Gastroesophageal sphincter (tissue), 4 donors: ENCODE data around the gene LDLRAD4. TPM values are rescaled to one million over a fixed set of nuclear protein-coding genes. Genes with fewer than 3 reads are reported as not detected.

Source experiments
- ATAC-seq: fragments of 150-250 bp; one replicate; pipeline ENCODE4 v1.9.1; 2016; ENCODE audit warnings: mild to moderate bottlenecking, moderate library complexity
- H3K27ac ChIP-seq, 4 donors: fragments of 200-600 bp; sonication (generic) in 3 of 4; 1 replicate in 3 of 4; 2 replicates in 1 of 4; pipeline ENCODE4 v1.5.1; 2016 to 2019
- H3K27me3 ChIP-seq: fragments of 200-600 bp; sonication (generic); one replicate; pipeline ENCODE4 v1.5.1; 2019
- H3K36me3 ChIP-seq, 2 donors: fragments of 200-600 bp; sonication (generic); one replicate each; pipeline ENCODE4 v1.5.1; 2019; ENCODE audit warnings: control low read depth in 1 of 2
- H3K4me1 ChIP-seq, 3 donors: fragments of 200-600 bp; sonication (generic); 1 replicate in 2 of 3; 2 replicates in 1 of 3; pipeline ENCODE4 v1.5.1; 2016 to 2019; ENCODE audit warnings: control low read depth in 2 of 3
- H3K4me3 ChIP-seq, 2 donors: fragments of 200-600 bp; sonication (generic); one replicate each; pipeline ENCODE4 v1.5.1; 2019; ENCODE audit warnings: mild to moderate bottlenecking in 1 of 2, moderate library complexity in 1 of 2
- H3K9me3 ChIP-seq, 3 donors: fragments of 200-600 bp; sonication (generic); one replicate each; pipeline ENCODE4 v1.5.1; 2017 to 2019; ENCODE audit warnings: control low read depth in 2 of 3
- CTCF ChIP-seq, 4 experiments: fragments of 200-600 bp in 2 of 4; fragments of 450-650 bp in 2 of 4; sonication (generic) in 1 of 4; IDR thresholded peaks; one replicate each; pipeline ENCODE4 v1.5.1; 2017 to 2019; ENCODE audit warnings: antibody characterized with exemption in 4 of 4, mild to moderate bottlenecking in 2 of 4, moderate library complexity in 2 of 4
- EP300 ChIP-seq: sonication (generic); formaldehyde crosslinking; IDR thresholded peaks from one replicate; pipeline ENCODE4 v1.6.1; 2017; ENCODE audit warnings: antibody characterized with exemption, mild to moderate bottlenecking
- POLR2A ChIP-seq, 2 donors: fragments of 450-650 bp; IDR thresholded peaks; one replicate each; pipeline ENCODE4 v1.6.1; 2017; ENCODE audit warnings: antibody characterized with exemption in 2 of 2, mild to moderate bottlenecking in 2 of 2, moderate library complexity in 1 of 2
- POLR2AphosphoS5 ChIP-seq: sonication (generic); formaldehyde crosslinking; IDR thresholded peaks from one replicate; pipeline ENCODE4 v1.6.1; 2017; ENCODE audit warnings: antibody characterized with exemption
- WGBS, 2 donors: methylation state at CpG; one replicate each; pipeline ENCODE4 v1.1.5; 2018; ENCODE audit warnings: low coverage in 1 of 2; 5-methylcytosine and 5-hydroxymethylcytosine counted together
- total RNA-seq, 4 donors: library from RNA; depleted of rRNA; stranded (reverse); fragments of >200 nt; gene quantifications; one replicate each; pipeline ENCODE4 v1.1.0, GENCODE V29; 2016

LDLRAD4 gene
- total RNA-seq, 4 donors from 2014 or later: 28.1 to 85.9 (median 55.2) TPM

DNA sequence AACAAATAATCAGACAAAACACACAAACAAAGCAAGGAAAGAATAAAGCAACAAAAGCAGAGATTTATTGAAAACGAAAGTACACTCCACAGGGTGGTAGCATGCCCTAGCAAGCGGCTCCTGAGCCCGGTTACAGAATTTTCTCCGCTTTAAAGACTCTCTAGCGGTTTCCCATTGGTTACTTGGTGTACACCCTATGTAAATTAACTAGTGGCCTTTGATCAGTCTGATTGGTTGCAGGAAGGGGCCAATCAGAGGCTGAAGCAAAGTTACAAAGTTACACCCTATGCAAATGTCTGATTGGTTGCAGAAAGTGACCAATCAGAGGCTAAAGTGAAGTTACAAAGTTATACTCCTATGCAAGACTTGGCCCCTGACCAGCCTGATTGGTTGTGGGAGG is 242.9 kb downstream of the LDLRAD4 start:
- WGBS, 2 donors: 95 to 98% methylated on average over 5 of the region's 5 CpGs
- Histone ChIP-seq H3K27me3 (no peaks in the 10 kb centered on the region), H3K36me3 (no peaks in the 10 kb centered on the region), H3K4me3 (no peak overlapping the region), H3K9me3 (peaks cover 0 to 6% (median 2%) of the 10 kb centered on the region in 3 donors), H3K27ac (no peak overlapping the region), H3K4me1 (peaks cover 0 to 22% (median 0%) of the 10 kb centered on the region in 3 donors)
- no peak for ATAC-seq
- TF ChIP-seq POLR2AphosphoS5: no peak
- no peak for TF ChIP-seq CTCF (IDR thresholded peaks at IDR 0.05)
- TF ChIP-seq EP300: no peak
- no peak for TF ChIP-seq POLR2A (IDR thresholded peaks at IDR 0.05)

- no peak for ATAC-seq
- H3K27ac ChIP-seq: no peak overlapping the region
- H3K4me1 ChIP-seq: peaks cover 0 to 22% (median 0%) of the 10 kb centered on the region in 3 donors
- H3K9me3 ChIP-seq: peaks cover 0 to 6% (median 2%) of the 10 kb centered on the region in 3 donors
- no peaks in the 10 kb centered on the region for H3K36me3 ChIP-seq
- no peak for TF ChIP-seq POLR2A (IDR thresholded peaks at IDR 0.05)
- TF ChIP-seq EP300: no peak
- TF ChIP-seq POLR2AphosphoS5: no peak
- TF ChIP-seq CTCF (IDR thresholded peaks at IDR 0.05): no peak
- no peaks in the 10 kb centered on the region for H3K27me3 ChIP-seq
- WGBS, 2 donors: 90% methylated on average over 2 to 4 of the region's 5 CpGs
- H3K4me3 ChIP-seq: no peak overlapping the region
These were observed 243.4 kb downstream of the LDLRAD4 start for GRCh38 chr18:13461936-13462335.

DNA sequence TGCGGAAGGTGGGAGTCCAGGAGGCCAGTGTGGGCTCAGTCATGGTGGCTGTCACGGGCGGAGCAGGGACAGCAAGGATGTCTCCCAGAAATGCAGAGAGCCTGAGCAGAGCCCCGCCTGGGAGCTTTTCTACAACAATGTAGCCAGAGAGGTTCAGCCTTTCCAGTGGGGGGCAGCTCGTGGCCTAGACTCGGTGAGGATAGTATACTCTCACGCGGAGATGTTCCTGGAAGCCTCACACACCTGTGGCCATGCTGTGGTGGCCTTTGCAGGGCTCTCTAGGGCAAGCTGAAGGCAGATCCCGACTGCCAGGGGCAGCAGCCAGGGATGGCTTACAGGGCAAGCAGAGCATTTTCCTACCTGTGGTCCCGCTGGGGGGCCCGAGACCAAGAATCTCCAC is 244.1 kb downstream of the LDLRAD4 start:
- 98% methylated on average over 6 of the region's 11 CpGs; no CpG with 5 or more reads in 1 of the 2 donors for WGBS, 2 donors

GRCh38 chr18:13463526-13464210 is 245.1 kb downstream of the LDLRAD4 start:
- Histone ChIP-seq H3K9me3 (peaks cover 0 to 1% (median 0%) of the 10 kb centered on the region in 3 donors), H3K27ac (no peak overlapping the region), H3K36me3 (no peaks in the 10 kb centered on the region), H3K4me1 (peaks cover 0 to 22% (median 0%) of the 10 kb centered on the region in 3 donors), H3K27me3 (no peaks in the 10 kb centered on the region), H3K4me3 (no peak overlapping the region)
- WGBS, 2 donors: 79 to 88% methylated on average over 4 to 6 of the region's 6 CpGs
- no peak for ATAC-seq
- TF ChIP-seq POLR2A (IDR thresholded peaks at IDR 0.05) (no peak), CTCF (IDR thresholded peaks at IDR 0.05) (no peak), EP300 (no peak), POLR2AphosphoS5 (no peak)

More for the DNA sequence above, 244.1 kb downstream of the LDLRAD4 start:
- TF ChIP-seq POLR2AphosphoS5: no peak
- TF ChIP-seq POLR2A (IDR thresholded peaks at IDR 0.05): no peak
- no peak for TF ChIP-seq CTCF (IDR thresholded peaks at IDR 0.05)
- Histone ChIP-seq H3K27ac (no peak overlapping the region), H3K4me3 (no peak overlapping the region), H3K36me3 (no peaks in the 10 kb centered on the region), H3K9me3 (peaks cover 0 to 6% (median 2%) of the 10 kb centered on the region in 3 donors), H3K27me3 (no peaks in the 10 kb centered on the region), H3K4me1 (peaks cover 0 to 22% (median 0%) of the 10 kb centered on the region in 3 donors)
- ATAC-seq: no peak
